GM12872 (cell line): ENCODE data around the gene PABPN1L.
A peak's percentile ranks its signal among the peaks of the same experiment; 100 is the strongest.

Experiments used
- TF ChIP-seq, protein P1 (sequence below): IDR thresholded peaks from 3 replicates; pipeline ENCODE4 v1.5.1; 2011; ENCODE audit warnings: low read depth, mild to moderate bottlenecking, low read length, moderate library complexity; ENCODE audit not compliant: insufficient read depth

The PABPN1L gene

DNA sequence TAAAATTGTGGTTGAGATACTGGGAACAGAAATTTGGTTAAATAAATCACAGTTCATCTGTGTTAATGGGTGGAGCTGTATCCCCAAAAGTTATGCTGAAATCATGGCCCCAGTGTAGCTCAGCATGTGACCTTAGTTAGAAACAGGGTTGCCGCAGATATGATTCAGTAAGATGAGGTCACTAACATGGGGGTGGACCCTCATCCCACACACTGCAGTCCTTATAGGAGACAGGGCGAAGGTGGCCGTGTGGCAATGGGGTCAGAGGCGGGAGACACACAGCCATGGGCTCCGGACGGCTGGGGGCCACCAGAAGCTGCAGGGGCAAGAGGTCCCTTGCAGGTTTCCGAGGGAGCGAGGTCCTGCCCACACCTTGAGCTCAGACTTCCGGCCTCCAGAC lies 20.4 kb downstream of the PABPN1L start:
- TF ChIP-seq, protein P1, sequence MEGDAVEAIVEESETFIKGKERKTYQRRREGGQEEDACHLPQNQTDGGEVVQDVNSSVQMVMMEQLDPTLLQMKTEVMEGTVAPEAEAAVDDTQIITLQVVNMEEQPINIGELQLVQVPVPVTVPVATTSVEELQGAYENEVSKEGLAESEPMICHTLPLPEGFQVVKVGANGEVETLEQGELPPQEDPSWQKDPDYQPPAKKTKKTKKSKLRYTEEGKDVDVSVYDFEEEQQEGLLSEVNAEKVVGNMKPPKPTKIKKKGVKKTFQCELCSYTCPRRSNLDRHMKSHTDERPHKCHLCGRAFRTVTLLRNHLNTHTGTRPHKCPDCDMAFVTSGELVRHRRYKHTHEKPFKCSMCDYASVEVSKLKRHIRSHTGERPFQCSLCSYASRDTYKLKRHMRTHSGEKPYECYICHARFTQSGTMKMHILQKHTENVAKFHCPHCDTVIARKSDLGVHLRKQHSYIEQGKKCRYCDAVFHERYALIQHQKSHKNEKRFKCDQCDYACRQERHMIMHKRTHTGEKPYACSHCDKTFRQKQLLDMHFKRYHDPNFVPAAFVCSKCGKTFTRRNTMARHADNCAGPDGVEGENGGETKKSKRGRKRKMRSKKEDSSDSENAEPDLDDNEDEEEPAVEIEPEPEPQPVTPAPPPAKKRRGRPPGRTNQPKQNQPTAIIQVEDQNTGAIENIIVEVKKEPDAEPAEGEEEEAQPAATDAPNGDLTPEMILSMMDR: no peak

DNA sequence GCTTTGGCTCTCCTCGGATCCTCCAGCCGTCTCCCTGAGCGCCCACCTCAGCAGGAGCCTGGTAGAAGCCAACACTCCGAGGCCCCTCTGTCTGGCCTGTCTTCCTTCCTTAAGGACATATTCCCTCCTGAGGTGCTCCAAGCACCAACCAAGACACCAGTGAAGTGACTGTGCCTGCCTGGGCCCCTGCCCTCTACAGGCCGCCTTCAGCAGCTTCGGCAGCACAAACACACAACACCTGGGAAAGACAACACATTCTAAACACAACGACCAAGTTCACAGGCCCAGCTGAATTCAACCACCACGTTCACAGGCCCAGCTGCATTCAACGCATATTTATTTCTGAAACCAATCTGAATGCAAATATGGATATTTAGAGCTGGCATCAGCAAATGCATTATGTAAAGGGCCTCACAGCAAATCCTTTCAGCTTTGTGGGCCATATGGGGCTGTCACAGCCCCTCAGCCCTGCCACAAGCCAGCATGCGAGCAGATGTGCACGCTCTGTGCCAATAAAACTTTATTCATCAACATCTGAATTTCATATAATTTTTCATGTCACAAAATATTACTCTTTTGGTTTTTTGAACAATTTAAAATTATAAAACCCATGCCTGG lies 21.9 kb downstream of the PABPN1L start:
- TF ChIP-seq, protein P1: 0 out of 3 replicates have a peak, but pooled peaks have one; percentile 14

DNA sequence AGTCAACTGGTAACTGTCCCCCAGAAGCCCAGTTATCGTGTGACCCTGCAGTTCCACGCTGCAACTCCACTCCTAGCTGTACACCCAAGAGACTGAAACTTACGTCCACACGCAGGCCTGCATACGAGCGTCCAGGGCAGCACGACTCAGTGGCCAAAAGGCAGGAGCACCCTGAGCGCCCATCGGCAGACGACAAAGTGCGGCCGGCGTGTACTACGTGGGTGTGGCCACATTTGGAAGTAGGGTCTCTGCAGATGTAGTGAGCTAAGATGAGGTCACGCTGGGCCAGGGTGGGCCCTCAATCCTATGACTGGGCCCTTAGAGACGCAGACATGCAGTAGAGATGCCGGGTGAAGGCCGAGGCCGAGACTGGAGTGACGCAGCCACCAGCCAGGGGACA lies 23.2 kb downstream of the PABPN1L start:
- TF ChIP-seq, protein P1: no peak

DNA sequence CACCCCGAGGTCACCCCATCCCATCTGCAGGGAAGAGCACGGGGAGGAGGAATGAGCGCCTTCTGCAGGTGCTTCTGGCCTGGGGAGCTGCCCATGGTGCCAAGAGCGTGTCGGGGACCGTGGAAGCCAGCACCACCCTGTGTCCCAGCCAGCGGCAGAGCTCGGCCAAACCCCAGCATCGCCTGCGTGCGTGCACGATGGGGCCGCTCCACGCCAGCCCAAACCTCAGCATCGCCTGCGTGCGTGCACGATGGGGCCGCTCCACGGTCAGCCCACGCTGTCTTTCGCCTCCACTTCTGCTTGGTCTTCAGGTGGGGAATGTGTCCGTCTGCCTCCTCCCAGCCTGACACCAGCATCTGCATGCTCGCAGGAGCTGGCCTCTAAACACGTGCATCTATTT lies 23.7 kb downstream of the PABPN1L start:
- TF ChIP-seq, protein P1: no peak

DNA sequence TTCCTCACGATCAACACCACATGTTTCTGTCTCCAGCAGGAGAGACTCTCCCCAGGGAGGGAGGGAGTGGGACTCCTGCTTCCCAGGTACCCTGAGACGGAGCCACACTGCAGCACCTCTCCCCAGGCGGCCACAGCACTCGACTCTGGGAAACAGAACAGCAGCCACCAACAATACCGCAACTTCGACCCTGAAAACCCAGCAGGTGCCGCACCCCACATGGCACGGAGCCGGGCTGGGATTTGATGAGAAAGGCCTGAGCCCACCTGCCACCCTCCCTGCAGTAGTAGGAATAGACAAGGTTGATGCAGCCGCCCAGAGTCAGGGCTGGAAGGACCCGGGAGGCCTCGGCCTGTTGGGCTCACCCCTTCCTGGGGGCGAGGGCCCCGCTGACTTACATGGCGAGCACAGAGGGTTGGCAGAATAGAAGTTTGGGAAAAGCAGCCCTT lies 24.1 kb downstream of the PABPN1L start:
- TF ChIP-seq, protein P1: no peak

DNA sequence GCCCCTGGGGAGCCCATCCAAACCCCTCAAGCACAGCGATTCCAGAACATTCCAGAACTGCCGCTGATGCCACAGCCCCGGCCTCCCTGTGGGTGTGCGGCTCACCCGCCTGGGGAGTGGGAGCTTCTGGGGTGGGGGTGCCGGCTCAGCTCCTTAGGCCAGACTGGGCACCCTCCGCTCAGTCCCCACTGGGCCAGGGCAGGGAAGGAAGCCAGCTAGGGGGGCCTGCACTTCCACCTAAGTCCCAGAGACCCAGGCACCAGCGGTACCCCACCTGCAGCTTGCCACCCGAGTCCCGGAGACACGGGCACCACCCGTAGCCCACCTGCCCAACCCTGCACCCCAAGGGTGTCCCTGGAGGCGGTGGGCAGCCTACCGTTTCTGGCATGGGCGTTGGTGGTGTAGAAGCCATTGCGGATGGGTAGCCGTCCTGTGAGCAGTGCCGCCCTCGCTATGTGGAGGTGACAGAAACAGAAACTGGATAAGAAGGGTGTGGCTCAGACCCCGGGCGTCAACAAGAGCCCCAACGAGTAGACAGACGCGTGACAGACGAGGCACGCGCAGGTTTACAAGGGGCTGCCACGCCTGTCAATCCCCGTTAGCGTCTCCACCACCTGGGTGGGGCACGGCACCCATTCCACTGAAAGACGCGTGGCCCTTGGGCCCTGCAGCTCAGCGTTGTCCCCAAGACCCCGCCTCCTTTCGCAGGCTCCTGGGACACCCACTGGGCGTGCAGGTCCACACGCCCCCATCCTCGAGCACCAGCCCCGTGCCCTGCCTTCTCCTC lies 24.7 kb downstream of the PABPN1L start:
- TF ChIP-seq, protein P1: no peak

DNA sequence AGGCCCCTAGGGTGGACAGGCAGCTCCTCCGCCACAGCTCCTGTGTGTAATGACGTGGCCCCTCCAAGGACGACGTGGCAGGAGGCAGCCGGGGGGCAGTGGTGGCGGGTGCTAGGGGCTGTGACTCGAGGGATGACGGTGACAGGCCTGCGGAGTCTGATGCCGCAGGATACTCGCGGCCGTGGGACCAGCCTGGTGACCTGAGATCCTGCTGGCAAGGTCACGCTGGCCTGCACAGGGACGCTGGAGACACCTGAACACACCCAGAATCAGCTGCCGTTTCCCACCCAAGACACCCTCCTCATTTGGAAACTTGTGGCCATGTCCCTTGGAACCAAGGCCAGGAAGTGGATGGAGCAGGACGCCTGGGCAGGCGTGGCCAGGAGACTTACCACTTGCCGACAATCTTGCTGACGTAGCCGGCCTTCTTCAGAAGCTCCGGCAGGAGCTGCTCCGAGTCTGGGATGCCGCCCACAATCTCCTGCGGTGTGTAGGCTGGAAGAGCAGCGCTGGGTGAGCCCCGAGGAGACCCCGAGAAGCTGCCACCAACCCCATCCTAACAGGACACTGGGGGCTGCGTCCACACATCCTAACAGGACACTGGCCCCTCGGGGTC lies 25.8 kb downstream of the PABPN1L start:
- TF ChIP-seq, protein P1: no peak
